ENCODE measurements around the gene PNMA8C.

The PNMA8C gene

DNA sequence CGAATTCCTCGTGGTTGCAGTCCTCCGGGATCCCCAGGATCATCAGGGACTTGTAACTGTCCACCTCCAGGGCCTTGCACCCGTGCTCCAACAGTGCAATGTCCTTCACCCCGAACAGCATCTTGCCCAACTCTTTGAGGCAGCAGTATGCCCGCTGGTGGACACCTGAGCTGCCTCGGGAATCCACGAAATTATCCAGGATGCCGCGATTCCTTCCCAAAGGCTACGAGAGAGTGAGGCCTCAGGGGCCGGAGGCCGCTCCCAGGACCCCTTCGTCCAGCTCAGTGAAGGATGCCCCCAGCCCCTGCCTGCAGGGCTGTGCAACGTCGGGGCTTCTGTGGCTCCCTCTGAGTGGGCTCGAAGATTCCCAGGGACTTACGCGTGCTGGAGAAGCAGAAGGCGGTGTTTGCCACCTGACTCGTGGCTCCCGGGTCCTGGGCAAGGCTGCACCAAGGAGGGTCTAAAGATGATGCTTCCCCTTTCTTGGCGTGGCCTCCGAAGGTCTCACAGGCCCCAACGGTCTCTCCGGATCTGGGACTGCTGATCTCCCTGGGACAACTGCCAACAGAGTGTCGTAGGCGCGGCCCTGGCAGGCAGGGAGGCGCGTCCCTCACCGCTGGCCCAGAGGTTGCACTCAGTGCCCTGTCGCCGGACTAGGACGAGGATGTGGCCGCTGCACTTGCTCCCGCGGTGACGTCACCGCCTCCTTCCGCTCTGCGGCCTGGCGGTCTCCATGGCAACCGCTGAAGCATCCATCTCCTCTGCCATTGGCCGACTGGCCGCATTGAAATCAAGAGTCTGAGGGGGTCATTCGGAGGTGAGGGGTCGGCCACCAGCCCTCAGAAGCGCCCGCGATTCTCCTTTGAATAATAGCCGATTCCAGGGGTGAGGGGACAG is at the start of gene PNMA8C:
PNMA8C (minus strand) TSS at position 698 of the 897 bp plus-strand sequence; CDS start at position 121, 577 bp downstream.
- H3K36me3 ChIP-seq (ENCODE audit: insufficient read depth, low read length): no peaks in the 10 kb centered on the region
- H3K79me2 ChIP-seq (ENCODE audit: insufficient read depth, low read length): no peaks in the 10 kb centered on the region
- H3K4me1 ChIP-seq (ENCODE audit: insufficient read depth, low read length): no peaks in the 10 kb centered on the region
- no peaks in the 10 kb centered on the region for H3K9me3 ChIP-seq (ENCODE audit: insufficient read depth, low read length, severe bottlenecking)
- H2AFZ ChIP-seq (ENCODE audit: low read depth, low read length): no peak within 1 kb of the TSS
- no peak within 1 kb of the TSS for H3K27ac ChIP-seq (ENCODE audit: low read length)
- no peak for ATAC-seq (ENCODE audit: insufficient read depth, low read depth)
- H3K4me2 ChIP-seq (ENCODE audit: insufficient read depth, low read length): no peak within 1 kb of the TSS
- H4K20me1 ChIP-seq (ENCODE audit: insufficient read depth, low read length): no peaks in the 10 kb centered on the region
- no peaks in the 10 kb centered on the region for H3K27me3 ChIP-seq (ENCODE audit: insufficient read depth, low read length, poor library complexity)
- H3K4me3 ChIP-seq (ENCODE audit: low read depth in 1 of 2, low read length in 2 of 2): no peak within 1 kb of the TSS
- TF ChIP-seq EZH2 (IDR thresholded peaks at IDR 0.05; ENCODE audit: borderline replicate concordance, low read depth, low read length, severe bottlenecking): no peak
- TF ChIP-seq, protein P1, sequence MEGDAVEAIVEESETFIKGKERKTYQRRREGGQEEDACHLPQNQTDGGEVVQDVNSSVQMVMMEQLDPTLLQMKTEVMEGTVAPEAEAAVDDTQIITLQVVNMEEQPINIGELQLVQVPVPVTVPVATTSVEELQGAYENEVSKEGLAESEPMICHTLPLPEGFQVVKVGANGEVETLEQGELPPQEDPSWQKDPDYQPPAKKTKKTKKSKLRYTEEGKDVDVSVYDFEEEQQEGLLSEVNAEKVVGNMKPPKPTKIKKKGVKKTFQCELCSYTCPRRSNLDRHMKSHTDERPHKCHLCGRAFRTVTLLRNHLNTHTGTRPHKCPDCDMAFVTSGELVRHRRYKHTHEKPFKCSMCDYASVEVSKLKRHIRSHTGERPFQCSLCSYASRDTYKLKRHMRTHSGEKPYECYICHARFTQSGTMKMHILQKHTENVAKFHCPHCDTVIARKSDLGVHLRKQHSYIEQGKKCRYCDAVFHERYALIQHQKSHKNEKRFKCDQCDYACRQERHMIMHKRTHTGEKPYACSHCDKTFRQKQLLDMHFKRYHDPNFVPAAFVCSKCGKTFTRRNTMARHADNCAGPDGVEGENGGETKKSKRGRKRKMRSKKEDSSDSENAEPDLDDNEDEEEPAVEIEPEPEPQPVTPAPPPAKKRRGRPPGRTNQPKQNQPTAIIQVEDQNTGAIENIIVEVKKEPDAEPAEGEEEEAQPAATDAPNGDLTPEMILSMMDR (IDR thresholded peaks at IDR 0.05; ENCODE audit: borderline replicate concordance, extremely low read depth, low read length, poor library complexity, severe bottlenecking): no peak
- no peak within 1 kb of the TSS for H3K9ac ChIP-seq (ENCODE audit: low read depth, low read length)
- DNase-seq: no peak

GRCh38 chr19:46475986-46476385 is 47.2 kb upstream of the PNMA8C start:
- H3K36me3 ChIP-seq (ENCODE audit: insufficient read depth, low read length): no peaks in the 10 kb centered on the region
- no peak overlapping the region for H3K4me3 ChIP-seq (ENCODE audit: low read depth in 1 of 2, low read length in 2 of 2)
- no peak overlapping the region for H3K27ac ChIP-seq (ENCODE audit: low read length)
- H3K27me3 ChIP-seq (ENCODE audit: insufficient read depth, low read length, poor library complexity): peaks cover 3% of the 10 kb centered on the region
- TF ChIP-seq EZH2 (IDR thresholded peaks at IDR 0.05; ENCODE audit: borderline replicate concordance, low read depth, low read length, severe bottlenecking): no peak
- TF ChIP-seq, protein P1 (IDR thresholded peaks at IDR 0.05; ENCODE audit: borderline replicate concordance, extremely low read depth, low read length, poor library complexity, severe bottlenecking): no peak
- no peak overlapping the region for H2AFZ ChIP-seq (ENCODE audit: low read depth, low read length)
- H3K9ac ChIP-seq (ENCODE audit: low read depth, low read length): no peak overlapping the region
- no peak overlapping the region for H3K4me2 ChIP-seq (ENCODE audit: insufficient read depth, low read length)
- no peaks in the 10 kb centered on the region for H3K4me1 ChIP-seq (ENCODE audit: insufficient read depth, low read length)
- H4K20me1 ChIP-seq (ENCODE audit: insufficient read depth, low read length): no peaks in the 10 kb centered on the region
- H3K9me3 ChIP-seq (ENCODE audit: insufficient read depth, low read length, severe bottlenecking): no peaks in the 10 kb centered on the region
- DNase-seq (no peak), ATAC-seq (ENCODE audit: insufficient read depth, low read depth) (no peak)
- H3K79me2 ChIP-seq (ENCODE audit: insufficient read depth, low read length): no peaks in the 10 kb centered on the region

DNA sequence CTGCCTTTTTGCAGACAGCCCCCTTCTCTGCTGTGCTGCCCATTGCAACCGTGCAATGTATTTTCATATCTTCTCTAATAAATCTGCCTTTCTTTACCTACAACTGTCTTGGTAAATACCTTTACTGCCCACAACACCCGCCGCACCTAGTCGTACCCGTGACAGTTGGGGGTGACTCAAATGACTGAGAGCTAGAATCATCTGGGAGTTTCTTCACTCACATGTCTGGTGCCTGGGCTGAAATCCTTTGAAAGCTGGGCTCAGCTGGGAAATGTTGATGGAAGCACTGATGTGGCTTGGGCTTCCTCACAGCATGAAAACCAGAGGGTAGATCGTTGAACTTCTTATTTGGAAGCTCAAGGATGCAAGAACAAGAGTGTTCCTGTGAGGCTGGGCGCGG is 45.5 kb upstream of the PNMA8C start:
- no peaks in the 10 kb centered on the region for H4K20me1 ChIP-seq (ENCODE audit: insufficient read depth, low read length)
- no peak overlapping the region for H3K27ac ChIP-seq (ENCODE audit: low read length)
- TF ChIP-seq EZH2 (IDR thresholded peaks at IDR 0.05; ENCODE audit: borderline replicate concordance, low read depth, low read length, severe bottlenecking): no peak
- TF ChIP-seq, protein P1 (IDR thresholded peaks at IDR 0.05; ENCODE audit: borderline replicate concordance, extremely low read depth, low read length, poor library complexity, severe bottlenecking): no peak
- H3K79me2 ChIP-seq (ENCODE audit: insufficient read depth, low read length): no peaks in the 10 kb centered on the region
- no peak for DNase-seq
- no peaks in the 10 kb centered on the region for H3K9me3 ChIP-seq (ENCODE audit: insufficient read depth, low read length, severe bottlenecking)
- no peak overlapping the region for H3K4me2 ChIP-seq (ENCODE audit: insufficient read depth, low read length)
- H3K36me3 ChIP-seq (ENCODE audit: insufficient read depth, low read length): no peaks in the 10 kb centered on the region
- H2AFZ ChIP-seq (ENCODE audit: low read depth, low read length): no peak overlapping the region
- no peak overlapping the region for H3K4me3 ChIP-seq (ENCODE audit: low read depth in 1 of 2, low read length in 2 of 2)
- H3K9ac ChIP-seq (ENCODE audit: low read depth, low read length): no peak overlapping the region
- H3K4me1 ChIP-seq (ENCODE audit: insufficient read depth, low read length): no peaks in the 10 kb centered on the region
- ATAC-seq (ENCODE audit: insufficient read depth, low read depth): no peak
- H3K27me3 ChIP-seq (ENCODE audit: insufficient read depth, low read length, poor library complexity): no peaks in the 10 kb centered on the region

All from DND-41 (cell line).